H1 (cell line): ENCODE results near the gene OBSCN. TPM values are rescaled to one million over a fixed set of nuclear protein-coding genes. Genes with fewer than 3 reads are reported as not detected.

ENCODE experiments used
- CTCF ChIA-PET: fragments of 300-600 bp; sonication (Branson Sonifier 250); formaldehyde crosslinking; loops from one replicate; lab custom pipeline; 2021; ENCODE audit not compliant: partially characterized antibody; lab: Charles Lee
- POLR2A ChIA-PET: fragments of 300-600 bp; sonication (Branson Sonifier 250); formaldehyde crosslinking; loops from one replicate; lab custom pipeline; 2021; ENCODE audit warnings: inconsistent platforms; ENCODE audit not compliant: partially characterized antibody; lab: Charles Lee
- DNase-seq, 2 experiments: peaks; one replicate each; pipeline versions ENCODE4 v3.0.0 to v3.0.0-alpha.2; 2010 to 2022; ENCODE audit warnings: low spot score in 2 of 2, low read depth in 1 of 2, mixed read lengths in 1 of 2
- FAIRE-seq: peaks from 2 replicates; lab custom pipeline; 2011; peaks lifted over from hg19 to GRCh38; lab: Jason Lieb, UNC
- H2AFZ ChIP-seq: 2 replicates; pipeline ENCODE4 v1.8.1; 2012; ENCODE audit warnings: low read length, inconsistent platforms
- H2AK5ac ChIP-seq: 2 replicates; pipeline ENCODE4 v1.6.1; 2013; ENCODE audit warnings: low read depth, low read length
- H2BK120ac ChIP-seq: replicated peaks from 2 replicates; pipeline ENCODE3; 2013; ENCODE audit warnings: low read depth, low read length, inconsistent platforms
- H2BK12ac ChIP-seq: 2 replicates; pipeline ENCODE4 v1.6.1; 2013; ENCODE audit warnings: low read depth, low read length
- H2BK15ac ChIP-seq: 2 replicates; pipeline ENCODE4 v1.6.1; 2013; ENCODE audit warnings: low read length
- H2BK20ac ChIP-seq: 2 replicates; pipeline ENCODE4 v1.6.1; 2013; ENCODE audit warnings: low read length
- H2BK5ac ChIP-seq: 2 replicates; pipeline ENCODE4 v1.6.1; 2013; ENCODE audit warnings: low read depth, low read length
- H3K14ac ChIP-seq: 2 replicates; pipeline ENCODE4 v1.6.1; 2013; ENCODE audit warnings: inconsistent platforms; ENCODE audit not compliant: insufficient read length
- H3K18ac ChIP-seq: 2 replicates; pipeline ENCODE4 v1.6.1; 2013; ENCODE audit warnings: low read length; ENCODE audit errors: extremely low read depth
- H3K23ac ChIP-seq: 2 replicates; pipeline ENCODE4 v1.6.1; 2013; ENCODE audit warnings: inconsistent platforms; ENCODE audit not compliant: insufficient read length
- H3K23me2 ChIP-seq: 2 replicates; pipeline ENCODE4 v1.6.1; 2013; ENCODE audit warnings: low read depth, low read length
- H3K27ac ChIP-seq: 2 replicates; pipeline ENCODE4 v1.6.1; 2011; ENCODE audit warnings: low read depth, low read length, inconsistent platforms
- H3K27me3 ChIP-seq, 4 experiments: replicated peaks in 1 of 4; 1 replicate in 1 of 4; 2 replicates in 3 of 4; pipeline versions ENCODE4 v1.6.1 to v1.8.1; 2011 to 2013; ENCODE audit warnings: low read length in 3 of 4, mild to moderate bottlenecking in 3 of 4, inconsistent platforms in 2 of 4, mixed read lengths in 2 of 4, moderate library complexity in 1 of 4; ENCODE audit not compliant: control insufficient read depth in 3 of 4, insufficient read depth in 3 of 4; ENCODE audit errors: extremely low read depth in 1 of 4
- H3K36me3 ChIP-seq, 4 experiments: 2 replicates each; pipeline versions ENCODE4 v1.6.1 to v1.8.1; 2011 to 2013; ENCODE audit warnings: mild to moderate bottlenecking in 4 of 4, low read length in 3 of 4, moderate library complexity in 2 of 4, control low read depth in 1 of 4, inconsistent platforms in 1 of 4; ENCODE audit not compliant: insufficient read depth in 4 of 4, control insufficient read depth in 2 of 4
- H3K4ac ChIP-seq: replicated peaks from 2 replicates; pipeline ENCODE3; 2013; ENCODE audit warnings: low read length, low read depth, mixed read lengths, inconsistent platforms; ENCODE audit not compliant: insufficient read length
- H3K4me1 ChIP-seq, 4 experiments: replicated peaks in 1 of 4; 1 replicate in 1 of 4; 2 replicates in 3 of 4; pipeline versions ENCODE4 v1.6.1 to v1.8.1; 2011 to 2013; ENCODE audit warnings: low read length in 3 of 4, inconsistent platforms in 2 of 4, mixed read lengths in 1 of 4; ENCODE audit not compliant: insufficient read depth in 4 of 4, control insufficient read depth in 3 of 4
- H3K4me2 ChIP-seq, 2 experiments: 2 replicates each; pipeline versions ENCODE4 v1.6.1 to v1.8.1; 2011 to 2013; ENCODE audit warnings: low read depth in 2 of 2, low read length in 2 of 2, control low read depth in 1 of 2, inconsistent platforms in 1 of 2, mild to moderate bottlenecking in 1 of 2; ENCODE audit not compliant: insufficient read depth in 1 of 2
- H3K4me3 ChIP-seq, 4 experiments: fragments of 200-600, 300-600 bp in 1 of 4; sonication (generic), shearing (Covaris generic), sonication (Bioruptor Twin) in 1 of 4; 2 replicates each; pipeline versions ENCODE4 v1.5.1 to v1.8.1; 2011 to 2016; ENCODE audit warnings: low read length in 4 of 4, low read depth in 3 of 4, control low read depth in 2 of 4, inconsistent platforms in 2 of 4, mild to moderate bottlenecking in 2 of 4, mixed read lengths in 1 of 4, moderate library complexity in 1 of 4; ENCODE audit not compliant: insufficient read depth in 2 of 4; ENCODE audit errors: extremely low read depth in 1 of 4
- H3K56ac ChIP-seq: replicated peaks from 2 replicates; pipeline ENCODE3; 2013; ENCODE audit warnings: low read depth, mild to moderate bottlenecking, mixed read lengths, low read length, inconsistent platforms; ENCODE audit not compliant: insufficient read length
- H3K79me1 ChIP-seq: 2 replicates; pipeline ENCODE4 v1.6.1; 2013; ENCODE audit warnings: low read depth, low read length, control low read depth
- H3K79me2 ChIP-seq, 2 experiments: 2 replicates each; pipeline versions ENCODE4 v1.6.1 to v1.8.1; 2012 to 2013; ENCODE audit warnings: low read length in 2 of 2, mild to moderate bottlenecking in 2 of 2, inconsistent platforms in 1 of 2; ENCODE audit not compliant: insufficient read depth in 2 of 2, control insufficient read depth in 1 of 2
- H3K9ac ChIP-seq, 4 experiments: replicated peaks in 1 of 4; 1 replicate in 1 of 4; 2 replicates in 3 of 4; pipeline versions ENCODE4 v1.6.1 to v1.8.1; 2011 to 2013; ENCODE audit warnings: low read depth in 3 of 4, low read length in 3 of 4, control low read depth in 2 of 4, mild to moderate bottlenecking in 2 of 4, moderate library complexity in 2 of 4, inconsistent platforms in 1 of 4; ENCODE audit errors: extremely low read depth in 1 of 4
- H3K9me3 ChIP-seq, 2 experiments: 2 replicates each; pipeline versions ENCODE4 v1.6.1 to v1.8.1; 2012 to 2013; ENCODE audit warnings: mild to moderate bottlenecking in 2 of 2, moderate library complexity in 2 of 2, control low read depth in 1 of 2, inconsistent platforms in 1 of 2, low read depth in 1 of 2, low read length in 1 of 2, mixed read lengths in 1 of 2; ENCODE audit not compliant: insufficient read depth in 2 of 2
- H4K20me1 ChIP-seq, 2 experiments: replicated peaks in 1 of 2; 2 replicates each; pipeline versions ENCODE3 to v1.8.1; 2011 to 2013; ENCODE audit warnings: inconsistent platforms in 2 of 2, low read length in 2 of 2, mild to moderate bottlenecking in 1 of 2; ENCODE audit not compliant: insufficient read depth in 2 of 2, control insufficient read depth in 1 of 2
- H4K5ac ChIP-seq: 2 replicates; pipeline ENCODE4 v1.6.1; 2013; ENCODE audit warnings: low read length, low read depth, mixed read lengths, inconsistent platforms; ENCODE audit not compliant: insufficient read length
- H4K8ac ChIP-seq: 2 replicates; pipeline ENCODE4 v1.8.0; 2013; ENCODE audit warnings: mild to moderate bottlenecking, moderate library complexity, low read length, inconsistent platforms; ENCODE audit not compliant: insufficient read depth; ENCODE audit errors: extremely low read depth
- H4K91ac ChIP-seq: replicated peaks from 2 replicates; pipeline ENCODE3; 2013; ENCODE audit warnings: low read length, mixed read lengths, inconsistent platforms; ENCODE audit not compliant: insufficient read length
- NANOG ChIP-seq: IDR thresholded peaks from 2 replicates; pipeline ENCODE4 v1.6.1; 2011; ENCODE audit warnings: low read length, low read depth, mild to moderate bottlenecking, inconsistent platforms; ENCODE audit not compliant: insufficient read depth, poor library complexity, severe bottlenecking
- RNF2 ChIP-seq: fragments of 200-900, 300-1000 bp; sonication (generic); IDR thresholded peaks from 2 replicates; pipeline ENCODE4 v1.7.1; 2016; ENCODE audit warnings: borderline replicate concordance, low read depth, mild to moderate bottlenecking, antibody characterized with exemption, low read length; ENCODE audit not compliant: poor library complexity, severe bottlenecking; ENCODE audit errors: missing control alignments
- WGBS, 2 experiments: shearing (Covaris generic) in 1 of 2; methylation state at CpG; one replicate each; pipeline versions ENCODE4 v1.1.6 to v1.1.7; 2013 to 2015; ENCODE audit warnings: low lambda C conversion rate in 2 of 2, mixed read lengths in 2 of 2, inconsistent platforms in 1 of 2, low coverage in 1 of 2, missing lambda C conversion rate in 1 of 2; ENCODE audit not compliant: insufficient replicate concordance in 2 of 2, insufficient coverage in 1 of 2, insufficient read length in 1 of 2; ENCODE audit errors: extremely low coverage in 1 of 2, missing lambda C conversion rate in 1 of 2; 5-methylcytosine and 5-hydroxymethylcytosine counted together
- polyA plus RNA-seq, 7 experiments: library from polyadenylated mRNA; depleted of rRNA in 3 of 7; stranded (reverse) in 5 of 7; unstranded in 2 of 7; fragments of >200 nt in 5 of 7; fragments of 200-250 nt in 2 of 7; gene quantifications; 1 replicate in 5 of 7; 2 replicates in 1 of 7; 4 replicates in 1 of 7; pipeline versions ENCODE4 v1.2.1 to v1.2.3, GENCODE V29; 2011 to 2013; ENCODE audit warnings: missing spikeins in 2 of 7, mixed read lengths in 2 of 7
- total RNA-seq: library from RNA; stranded (reverse); fragmentation: NEBNext Ultra II Directional; extraction: Animal tissue kit (Norgen Biotek cat#: 25700); gene quantifications from 2 replicates; pipeline ENCODE4 v1.2.1, GENCODE V29; 2021
- TF ChIP-seq, protein P1 (sequence below): IDR thresholded peaks from 2 replicates; pipeline ENCODE4 v1.6.1; 2012; ENCODE audit warnings: inconsistent platforms

The OBSCN gene
- total and polyA plus RNA-seq, 2 of the 8 experiments (the other 6 are each of a cell fraction or from before 2014, with no cell fraction given), result 7.5 to 28.4 TPM

DNA sequence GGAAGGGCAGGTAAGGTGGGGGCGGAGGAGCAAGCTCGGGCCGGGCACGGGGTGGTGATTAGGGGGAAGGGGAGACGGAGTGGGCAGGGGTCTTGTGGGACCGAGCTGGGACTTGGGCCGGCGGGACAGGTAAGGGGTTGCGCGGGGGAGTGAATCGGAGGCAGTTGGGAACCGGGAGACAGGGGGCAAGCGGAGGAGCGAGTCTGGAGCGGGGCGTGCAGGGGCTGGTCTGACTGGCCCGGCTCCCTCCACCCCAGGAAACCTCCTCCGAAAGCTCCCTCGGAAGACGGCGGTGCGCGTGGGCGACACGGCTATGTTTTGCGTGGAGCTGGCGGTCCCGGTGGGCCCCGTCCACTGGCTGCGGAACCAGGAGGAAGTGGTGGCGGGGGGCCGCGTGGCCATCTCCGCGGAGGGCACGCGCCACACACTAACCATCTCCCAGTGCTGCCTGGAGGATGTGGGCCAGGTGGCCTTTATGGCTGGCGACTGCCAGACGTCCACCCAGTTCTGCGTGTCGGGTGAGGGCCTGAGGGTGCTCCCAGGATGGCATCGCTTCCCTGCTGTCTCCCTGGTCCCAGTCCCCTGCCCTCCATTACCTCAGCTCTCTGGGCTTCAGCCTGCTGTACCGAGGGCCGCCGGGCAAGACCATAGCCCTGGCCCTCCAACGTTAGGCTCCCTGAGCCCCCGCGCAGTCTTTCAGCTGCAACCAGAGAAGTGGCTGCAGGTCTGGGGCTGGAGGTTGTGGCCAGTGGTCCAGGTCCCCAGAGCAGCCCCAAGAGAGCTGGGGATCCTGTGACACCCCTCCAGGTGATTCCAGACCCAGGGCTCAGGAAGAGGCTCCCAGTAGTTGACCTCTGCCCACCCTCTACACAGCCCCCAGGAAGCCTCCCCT is 6.3 kb downstream of the OBSCN start:
- no peaks in the 10 kb centered on the region for H3K79me2 ChIP-seq
- peak overlapping the region; percentile 29 for H4K91ac ChIP-seq
- peaks cover 2 to 21% (median 13%) of the 10 kb centered on the region in 4 experiments; a peak in 6 of 7 replicates for H3K27me3 ChIP-seq
- no peak overlapping the region for H2BK5ac ChIP-seq
- no peak overlapping the region for H3K56ac ChIP-seq
- WGBS, 2 experiments, result 41% methylated on average over 17 of the region's 48 CpGs; no CpG with 5 or more reads in 1 of the 2 experiments
- H3K23ac ChIP-seq, result no peak overlapping the region
- FAIRE-seq (no peak), DNase-seq (no peak)
- no peak overlapping the region for H2BK20ac ChIP-seq
- H3K4ac ChIP-seq, result peak overlapping the region; percentile 97
- no peak for TF ChIP-seq RNF2
- TF ChIP-seq, protein P1, sequence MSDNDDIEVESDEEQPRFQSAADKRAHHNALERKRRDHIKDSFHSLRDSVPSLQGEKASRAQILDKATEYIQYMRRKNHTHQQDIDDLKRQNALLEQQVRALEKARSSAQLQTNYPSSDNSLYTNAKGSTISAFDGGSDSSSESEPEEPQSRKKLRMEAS, result 0 out of 2 replicates have a peak, but pooled peaks have one; percentile 15
- no peak for TF ChIP-seq NANOG
- no peak overlapping the region for H2BK15ac ChIP-seq
- peaks cover 15% of the 10 kb centered on the region for H3K23me2 ChIP-seq
- H3K4me2 ChIP-seq, result peak overlapping the region; percentile 76 to 92
- H2BK120ac ChIP-seq, result no peak overlapping the region
- no peaks in the 10 kb centered on the region; the same call in 1 of the 2 replicates for H3K79me1 ChIP-seq
- no peak overlapping the region for H2AFZ ChIP-seq
- H3K9me3 ChIP-seq, result no peaks in the 10 kb centered on the region
- peaks cover 0 to 7% (median 2%) of the 10 kb centered on the region in 4 experiments; a peak in 4 of 7 replicates for H3K4me1 ChIP-seq
- CTCF ChIA-PET, result interaction anchor here (0.6 to 1.8 kb wide), 17 partner anchors 9 to 215 kb away, joined by 3 to 10 read pairs (median 3); no protein-coding TSS in a partner anchor
- peaks cover 0 to 16% of the 10 kb centered on the region in 2 experiments for H4K20me1 ChIP-seq
- no peak overlapping the region for H4K5ac ChIP-seq
- peak overlapping the region; percentile 36 to 97 (median 47) for H3K4me3 ChIP-seq
- H4K8ac ChIP-seq, result peak overlapping the region; percentile 87; the same call in 1 of the 2 replicates
- H3K18ac ChIP-seq, result peak overlapping the region; percentile 19; the same call in 1 of the 2 replicates
- peaks cover 0 to 19% (median 6%) of the 10 kb centered on the region in 4 experiments; a peak in 5 of 8 replicates for H3K36me3 ChIP-seq
- H3K27ac ChIP-seq, result no peak overlapping the region
- no peak overlapping the region for H2BK12ac ChIP-seq
- peak overlapping the region in 1 of 4 experiments; percentile 18; a peak in 1 of 7 replicates for H3K9ac ChIP-seq
- no peak overlapping the region for H3K14ac ChIP-seq
- POLR2A ChIA-PET, result interaction anchor here (0.7 to 2.4 kb wide), 12 partner anchors 10 to 264 kb away, joined by 3 to 10 read pairs (median 3); partner anchors contain the start of genes GUK1 and IBA57
- no peak overlapping the region for H2AK5ac ChIP-seq
